GM20431 (cell line): Measurements from ENCODE around the gene STXBP3.

Source experiments
- in situ Hi-C: fragments of 300-500 bp; cut with MseI, MboI; formaldehyde crosslinking; loops from one replicate; pipeline ENCODE4 v1.15.0; 2020; ENCODE audit warnings: low sequenced_read_pairs; ENCODE audit not compliant: unreplicated experiment

The STXBP3 gene

GRCh38 chr1:108830119-108831008 lies 83.9 kb downstream of the STXBP3 start:
- in situ Hi-C loops: no loop called here

- in situ Hi-C loops: no loop called here
Observed at GRCh38 chr1:108831225-108831624, 84.8 kb downstream of the STXBP3 start.

GRCh38 chr1:108832929-108833328 lies 86.5 kb downstream of the STXBP3 start:
- in situ Hi-C loops: no loop called here

GRCh38 chr1:108841703-108842102 lies 95.2 kb downstream of the STXBP3 start:
- in situ Hi-C loops: no loop called here

- in situ Hi-C loops: no loop called here
Observed at GRCh38 chr1:108842525-108843181, 96.2 kb downstream of the STXBP3 start.

GRCh38 chr1:108843390-108844137 lies 97.1 kb downstream of the STXBP3 start:
- in situ Hi-C loops: no loop called here

- in situ Hi-C loops: no loop called here
Observed at GRCh38 chr1:108845446-108845845, 99.0 kb downstream of the STXBP3 start.

GRCh38 chr1:108845991-108846390 lies 99.5 kb downstream of the STXBP3 start:
- in situ Hi-C loops: no loop called here

- in situ Hi-C loops: no loop called here
Observed at GRCh38 chr1:108847494-108847893, 101.0 kb downstream of the STXBP3 start.

GRCh38 chr1:108848806-108849205 lies 102.3 kb downstream of the STXBP3 start:
- in situ Hi-C loops: no loop called here

- in situ Hi-C loops: no loop called here
Observed at GRCh38 chr1:108850929-108851328, 104.5 kb downstream of the STXBP3 start.

GRCh38 chr1:108851567-108851966 lies 105.1 kb downstream of the STXBP3 start:
- in situ Hi-C loops: no loop called here

GRCh38 chr1:108852221-108852975 lies 105.9 kb downstream of the STXBP3 start:
- in situ Hi-C loops: no loop called here

GRCh38 chr1:108854221-108855019 lies 107.9 kb downstream of the STXBP3 start:
- in situ Hi-C loops: no loop called here

- in situ Hi-C loops: no loop called here
Observed at GRCh38 chr1:108856994-108857393, 110.5 kb downstream of the STXBP3 start, which contains the start of gene AKNAD1. TSS of gene AKNAD1 (minus strand) at chr1:108857094. CDS start at chr1:108852664, 4,430 bp downstream.

- in situ Hi-C loops: no loop called here
Observed at GRCh38 chr1:108858230-108858950, 111.9 kb downstream of the STXBP3 start.
